ENCODE results near the gene UPK3BL2.
"Not testable (repeated sequence)": the region's sequence is repeated elsewhere in the genome, so short reads cannot be mapped to it uniquely, and the experiment has no call there.

UPK3BL2 gene

DNA sequence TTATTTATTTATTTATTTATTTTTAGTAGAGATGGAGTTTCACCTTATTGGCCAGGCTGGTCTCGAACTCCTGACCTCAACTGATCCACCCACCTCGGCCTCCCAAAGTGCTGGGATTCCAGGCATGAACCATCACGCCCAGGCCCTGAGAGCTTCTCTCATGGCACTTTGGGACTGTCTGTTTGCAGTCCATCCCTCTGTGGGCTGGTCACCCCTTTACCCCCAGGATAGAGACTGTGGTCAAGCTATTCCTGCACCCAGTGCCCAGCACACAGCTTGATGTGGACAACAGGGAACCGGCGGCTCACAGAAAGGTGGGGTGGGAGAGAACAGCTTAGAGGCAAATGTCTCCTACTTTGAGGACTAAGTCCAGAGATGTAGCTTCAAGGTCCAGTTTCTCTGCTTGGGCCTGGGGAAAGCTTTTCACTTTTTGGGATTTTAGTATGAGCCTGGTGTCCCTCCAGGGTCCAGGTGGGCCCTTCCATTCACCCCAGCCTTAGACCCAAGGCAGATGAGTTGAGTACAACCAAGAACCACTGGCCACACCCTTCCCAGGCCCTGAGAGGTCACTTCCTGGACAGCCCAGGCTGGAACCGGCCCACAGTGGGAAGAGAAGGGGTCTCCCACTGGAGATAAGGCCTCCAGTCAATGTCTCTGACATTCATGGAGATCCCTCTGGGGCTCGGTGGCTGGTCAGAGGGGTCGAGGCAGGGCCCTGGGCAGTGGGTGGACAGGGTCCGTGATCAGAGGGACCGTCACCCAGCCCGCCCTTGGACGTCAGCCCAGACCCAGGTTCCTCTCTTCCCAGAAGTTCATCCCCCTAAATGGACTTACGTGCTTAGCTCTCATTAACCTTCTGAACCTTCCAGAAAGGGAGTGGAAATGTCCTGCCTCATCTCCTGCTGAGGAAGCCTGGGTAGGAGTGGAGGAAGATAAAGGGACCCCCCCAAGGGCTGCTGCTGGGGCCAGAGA is 15.4 kb downstream of the UPK3BL2 start:
- not testable (repeated sequence) for DNase-seq

DNA sequence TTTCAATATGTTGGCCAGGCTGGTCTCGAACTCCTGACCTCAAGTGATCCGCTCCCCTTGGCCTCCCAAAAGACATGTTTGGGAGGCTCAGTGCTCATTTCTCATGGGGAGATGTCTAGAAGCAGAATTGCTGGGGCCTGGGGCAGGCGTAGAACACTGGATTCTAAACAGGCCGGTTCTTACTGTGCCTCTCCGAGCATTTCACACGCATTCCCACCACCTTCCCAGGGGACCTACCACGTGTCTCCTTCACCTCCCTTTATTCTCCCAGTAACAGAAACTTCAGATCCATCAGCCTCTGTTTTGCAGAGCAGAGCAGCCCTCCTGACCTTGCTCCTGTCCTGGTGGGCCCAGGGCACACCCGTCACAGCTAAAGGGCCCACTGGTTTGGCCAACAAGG is 16.3 kb downstream of the UPK3BL2 start:
- not testable (repeated sequence) for DNase-seq

DNA sequence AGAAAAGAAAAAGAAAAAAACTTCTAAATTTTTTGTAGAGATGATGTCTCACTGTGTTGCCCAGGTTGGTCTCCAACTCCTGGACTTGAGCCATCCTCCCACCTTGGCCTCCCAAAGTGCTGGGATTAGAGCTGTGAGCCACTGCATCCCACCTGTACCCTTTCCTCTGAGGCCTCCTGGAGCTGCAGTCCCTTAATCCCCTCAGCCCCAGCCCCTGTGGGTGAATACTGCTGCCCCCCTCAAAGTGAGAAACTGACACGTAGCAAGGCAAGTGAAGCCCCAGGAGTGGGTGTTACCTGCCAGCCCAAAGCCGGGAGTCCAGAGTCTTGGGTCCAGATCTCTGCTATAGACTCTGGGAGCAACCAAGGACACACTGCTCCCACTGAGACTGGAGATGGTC is 18.7 kb downstream of the UPK3BL2 start:
- not testable (repeated sequence) for DNase-seq

DNA sequence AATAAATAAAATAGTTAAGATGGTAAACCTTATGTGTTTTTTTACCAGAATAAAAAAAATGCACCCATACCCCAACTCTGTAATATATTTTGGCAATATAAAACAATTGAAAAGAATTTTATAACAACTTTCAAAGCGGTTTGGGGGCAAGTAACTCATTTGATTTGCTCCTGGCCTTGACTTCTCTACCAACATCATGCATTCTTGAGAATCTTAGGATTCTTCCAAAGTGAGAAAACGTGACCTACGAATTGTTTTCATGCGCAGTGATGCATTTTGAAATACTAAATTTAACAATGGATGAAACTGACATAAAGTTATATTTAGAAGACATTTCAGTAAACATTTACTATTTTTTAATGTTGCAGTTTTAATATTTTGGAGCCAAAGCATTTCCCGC is 22.7 kb downstream of the UPK3BL2 start:
- DNase-seq = not testable (repeated sequence)

DNA sequence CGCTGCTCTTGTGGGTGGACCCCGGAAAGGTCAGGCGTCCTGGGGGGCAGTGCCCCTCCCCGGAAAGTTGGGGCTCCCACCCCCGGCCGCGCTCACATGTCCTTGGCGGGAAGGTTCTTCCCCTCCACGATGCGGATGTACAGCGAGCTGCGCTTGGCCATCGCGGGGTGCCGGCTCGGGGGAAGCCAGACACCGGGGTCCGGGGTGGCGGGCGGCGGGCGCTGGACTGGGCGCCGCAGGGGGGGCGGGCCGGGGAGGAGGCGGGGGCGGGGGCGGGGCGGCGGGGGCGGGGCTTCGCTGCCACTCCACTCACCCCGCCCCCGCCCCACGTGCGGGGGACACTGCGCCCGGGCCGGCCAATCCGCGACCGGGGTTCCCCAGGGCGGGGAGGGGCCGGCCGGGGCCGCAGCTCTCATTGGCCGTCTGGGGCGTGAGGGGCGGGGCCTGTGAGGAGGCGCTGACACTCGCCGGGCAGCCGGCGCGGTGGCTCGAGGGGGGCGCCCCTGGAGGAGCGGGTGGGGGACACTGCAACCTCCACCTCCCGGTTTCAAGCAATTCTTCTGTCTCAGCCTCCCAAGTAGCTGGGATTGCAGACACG is 25.8 kb downstream of the UPK3BL2 start, which contains the start of gene RASA4B:
RASA4B (minus strand) TSS at position 228 of the 598 bp plus-strand sequence; CDS start at position 161, 67 bp downstream.
- not testable (repeated sequence) for DNase-seq

DNA sequence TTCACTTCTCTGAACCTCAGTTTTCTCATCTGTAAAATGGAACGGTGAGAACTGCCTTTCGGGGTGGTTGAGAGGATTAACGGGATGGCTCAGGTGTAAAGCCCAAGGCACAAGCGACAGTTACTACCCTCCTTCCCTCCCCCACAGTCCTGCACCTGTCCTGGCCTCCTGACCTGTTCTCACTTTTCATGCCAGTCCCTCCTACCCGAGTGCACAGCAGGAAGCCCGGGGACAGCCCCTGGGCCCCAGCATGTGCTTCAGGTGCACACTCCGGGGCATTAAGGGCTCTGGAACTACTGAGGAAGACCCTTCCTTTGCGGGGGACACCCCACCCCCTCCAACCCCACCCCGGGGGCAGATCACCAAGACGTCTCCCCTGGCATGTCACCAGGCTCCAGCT is 26.5 kb downstream of the UPK3BL2 start:
- DNase-seq = not testable (repeated sequence)

DNA sequence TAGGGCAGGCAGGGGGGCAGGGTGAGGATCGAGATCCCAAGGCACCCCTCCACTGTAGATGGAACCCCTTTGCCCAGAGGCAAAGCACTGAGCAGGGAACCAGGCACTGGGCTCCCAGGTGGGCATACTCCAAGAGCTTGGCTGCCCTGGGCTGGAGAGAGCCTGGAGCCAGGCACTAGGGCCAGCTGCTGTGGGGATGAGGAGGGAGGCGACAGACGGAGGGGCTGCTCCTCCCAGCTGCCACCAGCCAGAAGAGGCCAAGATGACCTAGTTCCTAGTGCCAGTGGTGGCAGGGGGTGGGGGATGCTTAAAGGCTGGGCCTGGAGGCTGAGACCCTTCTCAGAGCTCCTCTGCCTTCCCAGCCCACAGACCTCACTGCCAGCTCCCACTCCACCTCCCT is 27.6 kb downstream of the UPK3BL2 start:
- DNase-seq = not testable (repeated sequence)

DNA sequence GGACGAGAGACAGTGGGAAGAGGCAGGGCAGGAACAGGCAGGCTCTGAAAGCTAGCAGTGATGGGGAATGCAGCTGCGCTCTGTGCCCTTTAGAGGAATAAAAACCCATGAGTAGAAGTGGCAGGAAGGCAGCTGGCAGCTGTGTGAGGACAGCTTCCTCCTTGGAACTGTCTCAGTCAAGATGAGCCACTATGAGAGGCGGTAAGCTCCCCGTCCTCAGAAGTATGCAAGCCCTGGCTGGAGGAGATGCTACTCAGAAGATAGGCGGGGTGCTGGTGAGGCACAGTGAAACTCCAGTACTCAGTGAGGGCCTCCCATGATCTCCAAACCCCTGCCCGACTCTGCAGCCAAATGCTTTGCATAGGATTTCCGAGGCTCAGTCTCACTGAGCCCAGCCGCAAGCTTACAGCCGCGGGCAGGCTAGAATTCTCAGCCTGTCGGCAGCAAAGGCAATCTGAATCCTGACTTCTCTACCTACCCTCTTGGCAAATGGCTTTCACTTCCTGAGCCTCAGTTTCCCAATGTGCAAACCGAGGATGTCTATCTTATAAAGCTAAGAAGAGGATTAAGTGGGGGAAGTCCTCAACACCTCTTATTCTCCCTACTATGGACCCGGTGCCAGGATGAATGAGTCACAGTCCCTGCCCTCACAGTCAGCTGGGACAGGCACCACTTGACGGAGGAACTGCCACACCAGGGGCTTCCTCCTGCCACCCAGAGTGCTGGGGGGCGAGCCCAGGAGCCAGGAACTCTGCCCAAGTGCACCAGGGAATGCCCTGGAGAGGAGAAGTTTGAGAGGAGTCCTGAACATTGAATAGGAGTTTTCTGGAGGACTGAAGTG is 28.4 kb downstream of the UPK3BL2 start:
- DNase-seq = not testable (repeated sequence)

DNA sequence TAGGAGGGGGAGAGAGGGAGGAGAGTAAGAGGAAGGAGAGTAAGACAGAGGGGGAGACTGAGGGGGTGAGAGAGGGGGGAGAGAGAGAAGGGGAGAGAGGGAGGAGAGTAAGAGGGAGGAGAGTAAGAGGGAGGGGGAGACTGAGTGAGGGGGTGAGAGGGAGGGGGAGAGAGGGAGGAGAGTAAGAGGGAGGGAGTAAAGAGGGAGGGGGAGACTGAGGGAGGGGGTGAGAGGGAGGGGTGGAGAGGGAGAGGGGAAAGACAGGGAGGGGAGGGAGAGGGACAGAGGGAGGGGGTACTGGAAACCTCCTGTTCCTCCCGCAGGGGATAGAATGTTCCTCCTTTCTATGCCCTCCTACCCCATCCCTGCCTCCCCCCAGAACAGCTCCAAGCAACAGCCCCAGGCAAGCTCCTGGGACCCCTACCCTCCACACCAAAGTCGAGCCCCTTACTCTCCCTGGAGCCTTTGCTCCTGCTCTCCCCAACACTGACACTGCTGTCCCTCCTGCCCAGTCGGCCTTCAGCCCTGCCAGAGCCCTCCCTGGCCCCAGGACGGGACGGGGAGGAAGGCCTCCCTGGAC is 30.8 kb downstream of the UPK3BL2 start:
- not testable (repeated sequence) for DNase-seq

DNA sequence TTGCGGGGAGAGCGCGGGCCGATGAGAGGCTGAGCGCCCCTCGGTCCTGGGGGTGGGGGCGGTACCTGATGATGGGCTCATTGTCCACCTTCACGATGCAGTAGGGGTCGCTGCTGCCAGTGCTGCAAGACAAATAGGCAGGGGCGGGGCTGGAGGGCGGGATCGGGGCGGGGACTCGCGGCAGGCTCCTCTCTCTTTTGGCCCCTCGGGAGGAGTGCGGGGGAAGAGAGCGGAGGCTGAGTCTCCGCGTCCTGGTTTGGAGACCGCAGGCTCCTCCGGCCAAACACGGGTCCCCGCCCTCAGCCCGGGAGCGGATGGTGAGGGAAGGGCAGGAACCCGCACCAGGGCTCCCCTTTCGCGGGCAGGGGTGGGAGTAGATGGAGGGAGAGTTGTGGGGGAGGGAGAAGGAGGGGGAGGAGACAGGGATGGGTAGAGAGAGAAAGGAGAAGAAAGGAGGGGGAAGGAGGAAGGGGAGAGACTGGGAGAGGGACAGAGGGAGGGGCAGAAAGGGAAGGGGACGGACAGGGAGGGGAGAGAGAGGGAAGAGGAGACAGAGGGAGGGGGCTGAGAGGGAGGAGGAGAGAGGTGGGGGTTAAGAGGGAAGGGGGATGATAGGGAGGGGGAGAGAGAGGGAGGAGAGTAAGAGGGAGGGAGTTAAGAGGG is 31.5 kb downstream of the UPK3BL2 start:
- DNase-seq = not testable (repeated sequence)

DNA sequence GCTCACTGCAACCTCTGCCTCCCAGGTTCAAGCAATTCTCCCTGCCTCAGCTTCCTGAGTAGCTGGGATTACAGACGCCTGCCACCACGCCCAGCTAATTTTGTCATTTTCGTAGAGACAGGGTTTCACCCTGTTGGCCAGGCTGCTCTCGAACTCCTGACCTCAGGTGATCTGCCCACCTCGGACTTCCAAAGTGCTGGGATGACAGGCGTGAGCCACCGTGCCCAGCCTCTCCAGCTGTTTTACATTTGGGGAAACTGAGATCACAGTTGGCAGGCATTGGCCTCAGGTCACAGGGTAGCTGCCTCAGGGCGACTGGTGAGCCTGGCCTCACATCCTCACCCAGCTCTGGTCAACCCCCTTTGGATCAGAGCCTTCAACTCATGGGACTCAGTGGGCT is 32.9 kb downstream of the UPK3BL2 start:
- DNase-seq = not testable (repeated sequence)

DNA sequence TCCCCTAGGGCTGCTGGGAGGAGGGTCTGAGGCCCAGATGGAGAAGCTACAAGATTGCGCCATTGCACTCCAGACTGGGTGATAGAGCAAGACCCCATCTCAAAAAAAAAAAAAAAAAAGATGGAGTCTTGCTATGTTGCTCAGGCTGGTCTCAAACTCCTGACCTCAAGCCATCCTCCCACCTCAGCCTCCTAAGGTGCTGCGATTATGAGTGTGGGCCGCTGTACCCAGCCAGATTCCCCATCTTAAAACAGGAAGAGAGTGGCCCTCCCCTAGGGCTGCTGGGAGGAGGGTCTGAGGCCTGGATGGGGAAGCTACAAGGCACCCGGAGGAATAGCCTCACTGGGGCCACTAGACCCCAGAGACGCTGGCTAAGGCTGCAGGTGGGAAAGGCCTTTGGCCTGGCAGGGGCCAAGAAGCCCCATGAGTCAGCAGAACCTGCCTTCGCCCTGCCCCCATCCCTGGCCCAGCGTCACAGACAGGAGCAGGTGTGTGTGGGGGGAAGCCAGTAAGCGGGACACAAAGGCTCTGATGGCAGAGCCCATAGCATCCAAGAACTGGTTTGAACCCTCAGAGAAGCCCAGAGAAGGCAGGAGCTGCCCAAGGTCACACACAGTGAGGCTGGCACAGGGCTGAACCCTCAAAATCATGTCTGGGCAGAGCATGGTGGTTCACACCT is 35.9 kb downstream of the UPK3BL2 start:
- DNase-seq = not testable (repeated sequence)

DNA sequence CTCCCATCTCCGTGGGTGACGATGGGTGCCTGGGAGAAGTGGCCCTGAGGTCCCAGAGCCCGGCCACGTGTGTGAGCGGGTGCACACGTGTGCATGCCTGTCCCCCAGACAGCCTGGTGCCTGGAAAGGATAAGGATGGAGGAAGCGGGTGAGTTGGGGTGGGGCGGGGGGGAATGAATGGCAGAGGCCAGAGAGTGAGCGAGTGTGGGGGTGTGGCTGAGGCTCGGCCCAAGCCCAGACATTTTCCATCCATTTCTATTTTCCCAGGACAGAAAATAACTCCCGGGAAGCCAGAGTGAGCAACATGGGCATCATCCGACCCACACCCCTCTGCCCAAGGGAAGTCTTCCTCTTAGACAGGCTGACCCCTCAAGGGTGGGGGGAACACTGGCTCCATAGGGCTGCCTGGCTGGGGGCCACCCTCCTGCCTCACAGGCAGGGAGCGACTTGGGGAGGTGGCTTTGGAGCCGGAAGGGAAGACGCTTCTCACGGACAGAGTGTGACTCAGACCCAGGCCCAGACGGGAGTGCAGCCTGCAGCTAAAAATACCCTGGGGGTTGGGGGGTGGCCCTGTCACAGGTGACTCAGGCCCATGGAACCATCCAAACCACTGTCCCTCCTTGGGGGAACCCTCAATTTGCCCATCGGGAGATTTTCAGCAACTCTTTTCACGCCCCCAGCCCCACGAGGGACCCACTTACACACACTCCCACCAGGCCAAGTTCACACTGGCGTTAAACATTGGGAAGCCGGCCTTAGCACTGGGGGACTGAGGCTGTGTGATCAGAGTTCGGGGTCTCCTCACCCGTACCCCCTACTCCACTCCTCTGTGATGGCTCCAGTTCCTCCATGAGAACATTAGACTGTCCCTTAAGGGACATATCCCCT is 38.0 kb downstream of the UPK3BL2 start:
- not testable (repeated sequence) for DNase-seq

DNA sequence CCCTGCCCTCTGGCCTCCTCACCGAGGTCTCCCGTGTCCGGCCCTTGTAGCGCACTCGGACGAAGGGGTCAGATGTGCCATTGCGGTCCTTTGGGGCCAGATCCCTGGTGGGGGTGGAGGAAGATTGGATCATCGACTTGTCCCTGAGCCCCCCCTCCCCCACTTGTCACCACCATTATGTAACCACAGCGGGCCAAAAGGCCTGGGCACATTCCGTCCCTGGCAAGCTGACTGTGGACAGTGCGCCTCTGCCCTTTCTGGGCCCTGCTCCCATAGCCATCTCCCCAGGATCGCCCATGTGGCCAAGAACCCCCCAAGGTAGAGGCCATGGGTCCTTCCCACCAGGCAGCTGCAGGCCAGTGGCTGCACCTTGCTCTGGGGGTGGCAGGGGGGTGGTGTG is 40.4 kb downstream of the UPK3BL2 start:
- not testable (repeated sequence) for DNase-seq

DNA sequence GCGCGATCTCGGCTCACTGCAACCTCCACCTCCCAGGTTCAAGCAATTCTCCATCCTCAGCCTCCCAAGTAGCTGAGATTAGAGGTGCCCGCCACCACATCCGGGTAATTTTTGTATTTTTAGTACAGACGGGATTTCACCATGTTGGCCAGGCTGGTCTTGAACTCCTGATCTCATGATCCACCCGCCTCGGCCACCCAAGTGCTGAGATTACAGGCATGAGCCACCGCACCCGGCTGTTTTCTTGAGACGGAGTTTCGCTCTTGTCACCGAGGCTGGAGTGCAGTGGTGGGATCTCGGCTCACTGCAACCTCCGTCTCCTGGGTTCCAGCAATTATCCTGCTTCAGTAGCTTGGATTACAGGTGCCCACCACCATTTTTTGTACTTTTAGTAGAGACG is 45.2 kb downstream of the UPK3BL2 start:
- not testable (repeated sequence) for DNase-seq

DNA sequence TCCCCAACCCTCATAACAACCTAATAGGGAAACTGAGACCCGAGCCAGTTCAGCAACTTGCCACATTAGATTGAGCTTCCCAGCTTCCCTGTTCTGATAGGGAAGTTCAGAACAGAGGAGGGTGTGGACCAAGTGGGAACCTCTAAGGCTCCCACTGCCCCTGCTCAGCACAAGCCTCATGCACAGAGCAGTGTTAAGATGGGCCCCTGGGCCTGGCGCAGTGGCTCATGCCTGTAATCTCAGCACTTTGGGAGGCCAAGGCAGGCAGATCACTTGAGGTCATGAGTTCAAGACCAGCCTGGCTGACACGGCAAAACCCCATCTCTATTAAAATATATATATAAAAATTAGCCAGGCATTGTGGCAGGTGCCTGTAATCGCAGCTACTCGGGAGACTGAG is 46.2 kb downstream of the UPK3BL2 start:
- not testable (repeated sequence) for DNase-seq

DNA sequence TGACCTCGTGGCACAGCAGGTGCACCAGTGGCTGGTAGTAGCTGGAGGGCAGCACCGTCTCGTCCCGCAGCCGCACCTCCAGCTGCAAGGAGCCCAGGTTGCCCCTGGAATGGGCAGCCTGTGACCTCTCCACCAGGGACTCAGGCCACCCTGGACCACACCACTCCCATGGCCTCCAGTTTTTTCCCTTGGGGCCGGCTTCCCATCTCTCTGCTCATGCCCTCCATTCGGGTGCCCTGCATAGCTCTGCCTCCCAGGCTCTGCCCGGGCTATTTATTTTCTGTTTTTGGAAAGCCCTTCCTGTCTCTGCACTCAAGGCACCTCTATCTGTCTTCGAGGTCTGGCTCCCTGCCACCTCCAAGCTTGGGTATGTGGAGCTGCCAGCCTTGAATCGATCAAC is 46.6 kb downstream of the UPK3BL2 start:
- DNase-seq = not testable (repeated sequence)

DNA sequence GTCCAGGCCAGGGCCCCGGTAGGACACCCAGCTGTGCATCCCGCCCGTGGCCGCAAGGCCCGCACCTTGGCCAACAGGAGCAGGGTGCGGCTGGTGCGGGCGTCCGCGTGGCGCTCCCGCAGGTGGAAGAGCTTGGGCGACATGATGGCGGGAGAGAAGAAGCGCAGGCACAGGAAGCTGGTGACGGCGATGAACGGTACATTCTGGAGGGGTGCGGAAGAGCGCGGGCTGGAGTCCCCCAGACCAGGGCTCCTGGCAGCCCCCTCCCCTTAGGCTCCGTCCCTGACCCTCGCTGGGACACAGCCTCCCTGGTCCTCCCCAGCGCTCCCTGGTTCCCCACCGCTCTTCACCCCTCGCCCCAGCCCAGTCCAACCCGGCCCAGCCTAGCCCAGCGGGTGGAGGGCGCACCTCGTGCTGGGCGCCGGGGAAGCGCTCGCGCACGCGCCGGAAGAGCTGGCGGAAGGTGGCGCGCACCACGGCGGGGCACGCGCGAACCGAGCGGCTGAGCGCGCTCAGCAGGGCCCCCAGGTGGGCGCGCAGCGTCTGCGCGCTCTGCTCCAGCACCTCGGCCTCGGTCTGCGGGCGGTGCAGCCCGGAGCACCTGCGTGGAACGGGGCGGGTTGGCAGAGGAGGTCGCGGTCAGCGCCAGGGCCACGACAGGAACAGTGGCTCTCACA is 48.9 kb downstream of the UPK3BL2 start:
- DNase-seq = not testable (repeated sequence)

DNA sequence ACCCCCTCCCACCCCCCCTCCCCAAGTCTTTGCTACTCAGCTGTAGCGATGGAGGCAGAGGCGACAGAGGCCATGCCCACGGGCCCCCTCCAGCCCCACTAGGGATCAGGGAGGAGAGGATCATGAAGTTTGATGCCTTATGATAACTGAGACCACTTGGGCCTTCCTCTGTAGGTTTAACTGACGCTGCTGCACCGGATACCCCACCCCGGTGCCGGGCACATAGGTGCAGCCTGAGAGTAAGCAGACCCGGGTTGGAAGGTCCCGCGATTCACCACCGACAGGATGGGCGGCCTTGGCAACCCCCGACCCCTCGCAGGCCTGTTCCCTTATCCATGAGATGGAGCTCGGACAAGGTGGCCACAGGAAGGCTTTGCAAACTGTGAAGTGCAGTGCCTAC is 49.5 kb downstream of the UPK3BL2 start:
- DNase-seq = not testable (repeated sequence)
